NB4 (cell line): ENCODE results near the gene DOCK9.

ENCODE experiments used
- DNase-seq: peaks from one replicate; pipeline ENCODE4 v3.0.0; 2010; ENCODE audit warnings: low read depth
- H3K4me3 ChIP-seq: one replicate; pipeline ENCODE4 v1.5.1; 2011; ENCODE audit warnings: mild to moderate bottlenecking, low read depth, low read length, moderate library complexity
- MYC ChIP-seq: IDR thresholded peaks from 2 replicates; pipeline ENCODE4 v1.6.1; 2011; ENCODE audit warnings: low read depth, low read length
- POLR2A ChIP-seq: IDR thresholded peaks from 2 replicates; pipeline ENCODE4 v1.6.1; 2011; ENCODE audit warnings: mild to moderate bottlenecking; ENCODE audit not compliant: insufficient read length; ENCODE audit errors: extremely low read depth
- TF ChIP-seq, protein P1 (sequence below): IDR thresholded peaks from one replicate; pipeline ENCODE4 v1.5.1; 2012; ENCODE audit warnings: low read depth, low read length
- TF ChIP-seq, protein P2 (sequence below): IDR thresholded peaks from 2 replicates; pipeline ENCODE4 v1.6.1; 2011; ENCODE audit warnings: low read depth, low read length

DOCK9 gene

DNA sequence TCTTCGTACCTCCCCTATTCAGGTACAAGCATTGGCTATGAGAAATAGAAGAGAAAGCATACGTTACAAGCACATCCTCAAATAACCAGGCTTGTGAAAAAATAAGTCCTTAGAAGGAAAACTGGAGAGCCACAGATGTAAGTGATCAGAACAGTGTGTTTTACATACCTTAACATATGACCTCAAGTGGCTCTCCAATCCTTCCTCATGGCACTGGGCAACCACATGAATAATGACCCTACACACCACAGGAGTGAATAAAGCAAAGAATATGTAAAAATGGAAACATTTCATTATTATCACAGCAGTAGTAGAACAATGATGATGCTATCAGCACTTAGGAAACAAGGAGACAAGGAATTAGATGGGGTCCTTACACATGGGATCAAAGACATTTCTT lies 96.5 kb downstream of the DOCK9 start:
- no peak overlapping the region for H3K4me3 ChIP-seq
- TF ChIP-seq, protein P1, sequence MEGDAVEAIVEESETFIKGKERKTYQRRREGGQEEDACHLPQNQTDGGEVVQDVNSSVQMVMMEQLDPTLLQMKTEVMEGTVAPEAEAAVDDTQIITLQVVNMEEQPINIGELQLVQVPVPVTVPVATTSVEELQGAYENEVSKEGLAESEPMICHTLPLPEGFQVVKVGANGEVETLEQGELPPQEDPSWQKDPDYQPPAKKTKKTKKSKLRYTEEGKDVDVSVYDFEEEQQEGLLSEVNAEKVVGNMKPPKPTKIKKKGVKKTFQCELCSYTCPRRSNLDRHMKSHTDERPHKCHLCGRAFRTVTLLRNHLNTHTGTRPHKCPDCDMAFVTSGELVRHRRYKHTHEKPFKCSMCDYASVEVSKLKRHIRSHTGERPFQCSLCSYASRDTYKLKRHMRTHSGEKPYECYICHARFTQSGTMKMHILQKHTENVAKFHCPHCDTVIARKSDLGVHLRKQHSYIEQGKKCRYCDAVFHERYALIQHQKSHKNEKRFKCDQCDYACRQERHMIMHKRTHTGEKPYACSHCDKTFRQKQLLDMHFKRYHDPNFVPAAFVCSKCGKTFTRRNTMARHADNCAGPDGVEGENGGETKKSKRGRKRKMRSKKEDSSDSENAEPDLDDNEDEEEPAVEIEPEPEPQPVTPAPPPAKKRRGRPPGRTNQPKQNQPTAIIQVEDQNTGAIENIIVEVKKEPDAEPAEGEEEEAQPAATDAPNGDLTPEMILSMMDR, result no peak
- no peak for TF ChIP-seq MYC
- no peak for TF ChIP-seq POLR2A
- TF ChIP-seq, protein P2, sequence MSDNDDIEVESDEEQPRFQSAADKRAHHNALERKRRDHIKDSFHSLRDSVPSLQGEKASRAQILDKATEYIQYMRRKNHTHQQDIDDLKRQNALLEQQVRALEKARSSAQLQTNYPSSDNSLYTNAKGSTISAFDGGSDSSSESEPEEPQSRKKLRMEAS, result no peak
- DNase-seq, result no peak

DNA sequence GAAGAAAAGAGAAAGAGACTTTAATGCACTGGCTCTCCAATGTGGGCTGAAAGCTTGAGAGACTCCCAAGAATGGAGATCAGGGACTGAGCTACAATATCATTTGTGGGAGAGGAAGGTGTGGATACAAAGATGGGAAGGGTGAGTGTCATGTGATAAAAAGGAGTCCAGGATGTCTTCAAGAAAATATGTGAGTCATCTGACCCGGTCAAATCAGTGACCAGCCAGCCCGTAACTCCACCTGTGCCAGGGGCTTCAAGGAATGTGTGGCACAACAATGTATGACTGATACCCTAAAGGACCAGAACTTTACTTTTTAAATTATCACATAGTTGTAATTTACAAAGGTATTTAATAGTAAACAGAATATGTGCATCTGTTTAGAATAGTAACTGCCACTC lies 97.2 kb downstream of the DOCK9 start:
- H3K4me3 ChIP-seq, result no peak overlapping the region
- DNase-seq, result no peak
- TF ChIP-seq, protein P1, result no peak
- TF ChIP-seq, protein P2, result no peak
- TF ChIP-seq POLR2A, result no peak
- TF ChIP-seq MYC, result no peak

DNA sequence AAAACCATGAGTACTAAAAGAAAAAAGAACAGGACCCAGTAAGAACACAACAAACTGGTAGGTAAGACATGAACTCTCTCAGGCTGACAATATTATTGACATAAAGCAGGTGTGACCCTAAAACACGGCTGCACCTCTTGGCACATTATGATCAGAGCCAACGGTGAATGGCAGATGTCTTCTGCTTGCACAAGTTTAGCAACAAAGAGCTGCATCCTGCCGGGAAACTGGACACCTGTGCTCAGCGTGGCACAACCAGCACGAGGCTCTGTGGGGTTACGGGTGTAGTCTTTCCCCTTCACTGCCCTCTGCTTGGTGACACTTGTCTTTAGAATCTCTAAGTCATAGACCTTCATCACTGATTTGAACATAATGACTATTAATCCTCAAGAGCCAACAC lies 97.9 kb downstream of the DOCK9 start:
- no peak for DNase-seq
- TF ChIP-seq, protein P2, result no peak
- TF ChIP-seq MYC, result no peak
- TF ChIP-seq, protein P1, result no peak
- TF ChIP-seq POLR2A, result no peak
- no peak overlapping the region for H3K4me3 ChIP-seq

DNA sequence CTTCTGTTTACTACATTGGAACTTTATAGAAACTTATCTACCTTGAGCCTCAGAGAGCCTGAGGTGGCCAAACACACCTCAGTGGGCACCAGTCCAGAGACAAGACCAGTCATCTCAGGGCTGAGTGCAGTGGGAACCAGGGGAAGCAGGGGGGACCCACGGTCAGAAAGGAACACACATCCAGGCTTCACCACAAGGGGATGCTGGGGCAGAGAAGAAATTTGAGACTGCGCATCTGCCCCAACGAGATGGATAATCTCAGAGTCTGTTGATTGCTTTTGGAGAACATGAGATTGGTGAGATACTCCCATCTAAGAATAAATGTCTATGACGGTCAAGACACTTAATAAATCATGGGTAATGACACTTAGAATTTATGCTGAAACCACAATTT lies 98.7 kb downstream of the DOCK9 start:
- no peak overlapping the region for H3K4me3 ChIP-seq
- no peak for DNase-seq
- TF ChIP-seq MYC (no peak), POLR2A (no peak)
- TF ChIP-seq, protein P1, result no peak
- TF ChIP-seq, protein P2, result no peak

DNA sequence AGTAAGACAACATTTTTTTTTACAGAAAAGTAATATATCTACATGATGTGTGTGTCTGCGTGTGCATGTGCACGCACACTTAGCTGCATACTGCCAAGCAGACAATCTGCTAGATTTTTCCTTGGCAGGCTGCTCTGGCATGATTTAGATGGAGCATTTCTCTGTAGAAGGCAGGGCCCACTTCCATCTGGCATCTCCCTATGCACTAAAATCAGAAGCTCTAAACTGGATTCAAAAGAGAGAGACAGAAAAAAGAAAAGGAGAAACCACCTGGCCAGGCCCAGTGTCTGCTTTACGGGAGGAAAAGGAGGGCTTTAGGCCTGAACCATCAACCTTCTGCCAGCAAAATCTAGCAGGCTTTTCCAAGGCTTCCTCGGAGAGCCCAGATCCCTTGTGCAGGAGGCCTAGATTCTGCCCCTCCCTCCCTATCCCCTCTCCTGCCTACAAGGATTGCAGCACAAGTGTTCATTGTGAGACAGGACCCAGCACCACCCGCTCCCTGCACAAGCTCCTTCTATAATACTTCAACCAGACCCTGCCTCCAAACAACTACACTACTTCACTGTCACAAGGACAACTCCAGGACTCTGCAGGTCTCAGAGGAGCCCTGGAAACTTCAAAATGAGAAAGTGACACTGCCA lies 99.3 kb downstream of the DOCK9 start:
- DNase-seq, result no peak
- TF ChIP-seq MYC (no peak), POLR2A (no peak)
- TF ChIP-seq, protein P1, result no peak
- TF ChIP-seq, protein P2, result no peak
- no peak overlapping the region for H3K4me3 ChIP-seq
